Measurements from ENCODE around the gene PKP4. TPM values are rescaled to one million over a fixed set of nuclear protein-coding genes. Genes with fewer than 3 reads are reported as not detected.

The PKP4 gene
- total and polyA plus RNA-seq, 2 donors, result 22.5 to 24.9 TPM

DNA sequence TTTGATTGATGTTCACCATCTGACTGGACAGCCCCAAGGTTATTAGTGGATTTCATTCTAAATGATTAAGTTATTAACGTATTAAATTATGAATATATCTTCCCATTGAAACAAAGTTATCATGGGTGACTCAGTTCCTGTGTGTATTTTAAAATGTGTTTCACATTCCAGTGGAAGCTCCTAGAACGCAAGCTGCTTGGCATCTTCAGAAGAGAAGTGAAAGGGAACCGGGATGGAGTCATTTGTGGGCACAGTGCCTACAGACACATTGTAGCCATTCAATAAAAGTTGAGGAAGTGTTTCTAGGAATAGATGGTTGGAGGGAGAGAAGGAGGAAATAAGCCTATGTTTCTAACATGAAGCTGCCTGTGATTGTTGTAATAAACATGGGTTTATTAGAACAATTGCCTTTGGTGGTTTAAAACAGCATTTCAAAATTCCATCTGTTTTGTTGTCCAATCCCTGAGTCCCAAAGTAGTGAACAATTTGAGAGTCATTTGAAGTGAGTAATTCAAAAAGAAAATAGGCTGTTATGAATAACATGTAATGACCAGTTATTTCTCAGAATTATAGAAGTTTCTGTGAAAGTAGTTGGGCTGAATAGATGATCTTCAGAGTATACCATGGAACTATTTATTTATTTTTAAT is 143.5 kb downstream of the PKP4 start:
- Histone ChIP-seq H3K9me3 (ENCODE audit: control insufficient read depth in 2 of 2, insufficient read depth in 1 of 2, low read length in 1 of 2) (no peaks in the 10 kb centered on the region), H3K4me1 (ENCODE audit: control insufficient read depth in 2 of 2, insufficient read depth in 2 of 2, low read length in 2 of 2) (no peaks in the 10 kb centered on the region), H3K27me3 (ENCODE audit: control insufficient read depth in 2 of 2, insufficient read depth in 1 of 2, low read length in 1 of 2) (no peaks in the 10 kb centered on the region), H3K4me3 (ENCODE audit: low read length in 2 of 2) (no peak overlapping the region), H3K27ac (ENCODE audit: low read depth in 1 of 2, low read length in 1 of 2) (no peak overlapping the region), H3K36me3 (ENCODE audit: control insufficient read depth in 2 of 2, insufficient read depth in 2 of 2, low read length in 1 of 2) (no peaks in the 10 kb centered on the region)
- no peak for DNase-seq (ENCODE audit: low read depth in 6 of 9, low spot score in 9 of 9)
- WGBS, result 94% methylated on average over 3 of the region's 3 CpGs

DNA sequence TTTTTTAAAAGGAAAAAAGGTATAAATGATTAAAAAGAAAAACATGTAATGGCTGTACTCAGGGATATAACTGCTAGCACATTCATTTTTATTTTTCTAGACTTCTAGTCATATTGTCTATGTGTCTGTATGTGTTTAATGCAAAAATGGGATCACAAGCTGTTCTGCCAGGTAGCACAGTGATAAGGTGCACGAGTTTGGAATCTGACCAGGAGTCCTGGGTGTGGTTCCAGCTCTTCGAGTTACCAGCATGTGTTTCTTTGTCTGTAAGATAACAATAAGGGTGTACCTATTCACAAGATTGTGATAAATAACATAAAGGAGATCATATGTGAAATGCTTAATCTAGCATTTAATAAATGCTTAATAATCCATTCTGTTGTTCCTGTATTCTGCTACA is 145.3 kb downstream of the PKP4 start:
- no peaks in the 10 kb centered on the region for H3K27me3 ChIP-seq (ENCODE audit: control insufficient read depth in 2 of 2, insufficient read depth in 1 of 2, low read length in 1 of 2)
- no peaks in the 10 kb centered on the region for H3K4me1 ChIP-seq (ENCODE audit: control insufficient read depth in 2 of 2, insufficient read depth in 2 of 2, low read length in 2 of 2)
- no peak overlapping the region for H3K4me3 ChIP-seq (ENCODE audit: low read length in 2 of 2)
- H3K9me3 ChIP-seq (ENCODE audit: control insufficient read depth in 2 of 2, insufficient read depth in 1 of 2, low read length in 1 of 2), result no peaks in the 10 kb centered on the region
- H3K27ac ChIP-seq (ENCODE audit: low read depth in 1 of 2, low read length in 1 of 2), result no peak overlapping the region
- DNase-seq (ENCODE audit: low read depth in 6 of 9, low spot score in 9 of 9), result no peak
- H3K36me3 ChIP-seq (ENCODE audit: control insufficient read depth in 2 of 2, insufficient read depth in 2 of 2, low read length in 1 of 2), result no peaks in the 10 kb centered on the region
- 97% methylated on average over 2 of the region's 2 CpGs for WGBS

DNA sequence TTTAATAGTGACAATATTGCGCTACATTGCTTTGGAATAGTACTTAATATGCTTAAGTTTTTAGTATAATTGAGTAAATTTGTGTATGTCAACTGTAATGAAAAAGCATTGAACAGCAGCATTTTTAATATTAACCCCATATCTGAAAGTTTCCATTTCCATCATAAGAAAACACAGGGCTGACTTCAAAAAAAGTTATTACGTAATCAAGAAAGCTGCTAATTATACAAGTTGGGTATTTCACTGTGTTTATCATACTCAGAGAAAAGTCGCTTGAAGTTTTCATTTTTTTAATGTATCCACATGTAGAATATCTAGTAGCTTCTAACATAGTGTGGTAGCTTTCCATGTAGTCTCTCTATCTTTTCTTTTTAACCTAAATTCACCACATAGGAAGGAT is 146.5 kb downstream of the PKP4 start:
- WGBS, result over 99% methylated on average over 3 of the region's 3 CpGs
- no peak overlapping the region for H3K27ac ChIP-seq (ENCODE audit: low read depth in 1 of 2, low read length in 1 of 2)
- no peaks in the 10 kb centered on the region for H3K27me3 ChIP-seq (ENCODE audit: control insufficient read depth in 2 of 2, insufficient read depth in 1 of 2, low read length in 1 of 2)
- H3K4me3 ChIP-seq (ENCODE audit: low read length in 2 of 2), result no peak overlapping the region
- H3K4me1 ChIP-seq (ENCODE audit: control insufficient read depth in 2 of 2, insufficient read depth in 2 of 2, low read length in 2 of 2), result no peaks in the 10 kb centered on the region
- DNase-seq (ENCODE audit: low read depth in 6 of 9, low spot score in 9 of 9), result no peak
- H3K36me3 ChIP-seq (ENCODE audit: control insufficient read depth in 2 of 2, insufficient read depth in 2 of 2, low read length in 1 of 2), result no peaks in the 10 kb centered on the region
- H3K9me3 ChIP-seq (ENCODE audit: control insufficient read depth in 2 of 2, insufficient read depth in 1 of 2, low read length in 1 of 2), result no peaks in the 10 kb centered on the region

- no peaks in the 10 kb centered on the region for H3K4me1 ChIP-seq (ENCODE audit: control insufficient read depth in 2 of 2, insufficient read depth in 2 of 2, low read length in 2 of 2)
- no peak overlapping the region for H3K27ac ChIP-seq (ENCODE audit: low read depth in 1 of 2, low read length in 1 of 2)
- 97% methylated on average over 6 of the region's 6 CpGs for WGBS
- no peaks in the 10 kb centered on the region for H3K9me3 ChIP-seq (ENCODE audit: control insufficient read depth in 2 of 2, insufficient read depth in 1 of 2, low read length in 1 of 2)
- DNase-seq (ENCODE audit: low read depth in 6 of 9, low spot score in 9 of 9), result no peak
- H3K4me3 ChIP-seq (ENCODE audit: low read length in 2 of 2), result no peak overlapping the region
- no peaks in the 10 kb centered on the region for H3K36me3 ChIP-seq (ENCODE audit: control insufficient read depth in 2 of 2, insufficient read depth in 2 of 2, low read length in 1 of 2)
- no peaks in the 10 kb centered on the region for H3K27me3 ChIP-seq (ENCODE audit: control insufficient read depth in 2 of 2, insufficient read depth in 1 of 2, low read length in 1 of 2)
Measured at GRCh38 chr2:158603986-158604385, 147.2 kb downstream of the PKP4 start.

DNA sequence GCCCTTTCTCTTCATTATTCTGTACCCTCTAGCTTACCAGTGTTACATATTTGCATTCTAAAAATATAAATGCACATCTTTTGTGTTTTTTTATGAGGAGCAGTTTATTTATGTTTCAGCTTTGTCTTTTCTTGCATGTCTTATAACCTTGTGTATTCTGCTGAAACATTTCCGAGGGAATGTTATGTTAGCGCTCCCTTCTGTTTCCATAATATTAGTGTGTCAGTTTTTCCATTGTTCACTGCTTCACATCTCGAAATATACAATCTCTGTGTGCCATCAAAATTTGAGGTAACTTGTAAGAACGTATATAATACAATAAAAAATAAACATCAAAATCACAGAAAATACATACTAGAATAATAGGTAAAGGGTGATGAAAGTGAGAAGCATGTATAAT is 153.3 kb downstream of the PKP4 start:
- Histone ChIP-seq H3K4me1 (ENCODE audit: control insufficient read depth in 2 of 2, insufficient read depth in 2 of 2, low read length in 2 of 2) (no peaks in the 10 kb centered on the region), H3K27me3 (ENCODE audit: control insufficient read depth in 2 of 2, insufficient read depth in 1 of 2, low read length in 1 of 2) (no peaks in the 10 kb centered on the region), H3K9me3 (ENCODE audit: control insufficient read depth in 2 of 2, insufficient read depth in 1 of 2, low read length in 1 of 2) (no peaks in the 10 kb centered on the region), H3K27ac (ENCODE audit: low read depth in 1 of 2, low read length in 1 of 2) (no peak overlapping the region), H3K36me3 (ENCODE audit: control insufficient read depth in 2 of 2, insufficient read depth in 2 of 2, low read length in 1 of 2) (no peaks in the 10 kb centered on the region), H3K4me3 (ENCODE audit: low read length in 2 of 2) (no peak overlapping the region)
- 97% methylated on average over 4 of the region's 4 CpGs for WGBS
- DNase-seq (ENCODE audit: low read depth in 6 of 9, low spot score in 9 of 9), result no peak

DNA sequence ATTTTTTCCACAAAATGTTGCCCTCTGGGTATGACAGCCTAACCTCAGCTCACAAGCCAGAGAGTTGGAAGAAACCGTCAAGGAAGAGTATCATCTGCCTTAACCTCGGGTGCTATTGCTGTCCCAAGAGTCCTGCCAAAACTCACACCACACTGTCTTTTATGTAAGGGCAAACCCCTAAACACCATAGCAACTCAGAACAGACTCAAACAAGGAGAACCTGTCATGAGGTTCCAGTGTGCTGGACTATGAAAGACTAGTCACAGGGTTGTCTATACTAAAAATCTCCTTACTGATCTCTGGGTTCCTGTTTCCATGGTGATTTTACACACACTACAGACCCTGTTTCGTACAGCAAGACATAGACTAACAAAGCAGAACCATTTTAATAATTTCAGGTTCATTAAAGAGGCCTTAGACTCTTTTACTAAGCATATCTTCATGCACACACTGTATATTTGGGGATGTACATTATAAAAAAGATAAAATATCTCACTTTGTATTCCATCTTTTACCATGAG is 159.8 kb downstream of the PKP4 start:
- DNase-seq (ENCODE audit: low read depth in 6 of 9, low spot score in 9 of 9), result no peak
- 96% methylated on average over 3 of the region's 3 CpGs for WGBS
- Histone ChIP-seq H3K27ac (ENCODE audit: low read depth in 1 of 2, low read length in 1 of 2) (no peak overlapping the region), H3K36me3 (ENCODE audit: control insufficient read depth in 2 of 2, insufficient read depth in 2 of 2, low read length in 1 of 2) (no peaks in the 10 kb centered on the region), H3K9me3 (ENCODE audit: control insufficient read depth in 2 of 2, insufficient read depth in 1 of 2, low read length in 1 of 2) (no peaks in the 10 kb centered on the region), H3K27me3 (ENCODE audit: control insufficient read depth in 2 of 2, insufficient read depth in 1 of 2, low read length in 1 of 2) (no peaks in the 10 kb centered on the region), H3K4me1 (ENCODE audit: control insufficient read depth in 2 of 2, insufficient read depth in 2 of 2, low read length in 2 of 2) (no peaks in the 10 kb centered on the region), H3K4me3 (ENCODE audit: low read length in 2 of 2) (no peak overlapping the region)

DNA sequence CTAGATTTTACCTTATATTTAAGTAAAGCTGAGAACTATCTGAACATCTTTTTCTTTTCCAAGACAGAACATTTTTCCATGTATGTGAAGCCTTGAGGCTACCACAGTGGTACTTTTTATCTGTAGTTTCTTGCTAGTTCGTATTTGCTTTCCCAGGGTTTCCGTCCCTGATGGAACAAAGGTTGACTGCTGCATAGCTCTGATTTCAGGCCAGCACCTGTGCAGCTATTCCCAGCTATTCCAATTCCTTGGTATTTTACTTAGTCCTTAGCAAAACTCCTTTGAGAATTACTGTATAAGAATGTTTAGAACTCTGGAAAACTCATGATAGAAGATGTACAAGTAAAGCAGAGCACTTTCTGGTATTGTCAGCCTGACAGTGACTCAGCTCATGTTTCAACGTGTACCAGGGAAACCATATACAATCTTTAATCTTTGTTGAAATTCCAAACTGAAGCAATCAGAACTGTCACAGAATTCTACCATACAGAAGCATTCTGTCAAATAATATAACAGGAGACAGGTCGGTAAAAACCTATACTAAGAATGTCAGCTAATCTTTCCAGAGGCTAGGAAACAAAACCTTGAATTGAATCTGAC is 162.2 kb downstream of the PKP4 start:
- no peak overlapping the region for H3K4me3 ChIP-seq (ENCODE audit: low read length in 2 of 2)
- H3K27me3 ChIP-seq (ENCODE audit: control insufficient read depth in 2 of 2, insufficient read depth in 1 of 2, low read length in 1 of 2), result no peaks in the 10 kb centered on the region
- peaks cover 8% of the 10 kb centered on the region in 2 donors for H3K36me3 ChIP-seq (ENCODE audit: control insufficient read depth in 2 of 2, insufficient read depth in 2 of 2, low read length in 1 of 2)
- peak overlapping the region in 1 of 2 donors; percentile 45 for H3K27ac ChIP-seq (ENCODE audit: low read depth in 1 of 2, low read length in 1 of 2)
- DNase-seq (ENCODE audit: low read depth in 6 of 9, low spot score in 9 of 9), result no peak
- 84% methylated on average over 4 of the region's 4 CpGs for WGBS
- H3K4me1 ChIP-seq (ENCODE audit: control insufficient read depth in 2 of 2, insufficient read depth in 2 of 2, low read length in 2 of 2), result no peaks in the 10 kb centered on the region
- no peaks in the 10 kb centered on the region for H3K9me3 ChIP-seq (ENCODE audit: control insufficient read depth in 2 of 2, insufficient read depth in 1 of 2, low read length in 1 of 2)

GRCh38 chr2:158619496-158619895 is 162.7 kb downstream of the PKP4 start:
- DNase-seq (ENCODE audit: low read depth in 6 of 9, low spot score in 9 of 9), result peak in 1 of 9 donors; percentile 5
- Histone ChIP-seq H3K36me3 (ENCODE audit: control insufficient read depth in 2 of 2, insufficient read depth in 2 of 2, low read length in 1 of 2) (peaks cover 8% of the 10 kb centered on the region in 2 donors), H3K4me3 (ENCODE audit: low read length in 2 of 2) (no peak overlapping the region), H3K27me3 (ENCODE audit: control insufficient read depth in 2 of 2, insufficient read depth in 1 of 2, low read length in 1 of 2) (no peaks in the 10 kb centered on the region), H3K27ac (ENCODE audit: low read depth in 1 of 2, low read length in 1 of 2) (peak overlapping the region in 1 of 2 donors; percentile 38), H3K4me1 (ENCODE audit: control insufficient read depth in 2 of 2, insufficient read depth in 2 of 2, low read length in 2 of 2) (no peaks in the 10 kb centered on the region), H3K9me3 (ENCODE audit: control insufficient read depth in 2 of 2, insufficient read depth in 1 of 2, low read length in 1 of 2) (no peaks in the 10 kb centered on the region)
- WGBS, result 99% methylated on average over 2 of the region's 2 CpGs

GRCh38 chr2:158620656-158621055 is 163.9 kb downstream of the PKP4 start:
- no peak overlapping the region for H3K4me3 ChIP-seq (ENCODE audit: low read length in 2 of 2)
- H3K36me3 ChIP-seq (ENCODE audit: control insufficient read depth in 2 of 2, insufficient read depth in 2 of 2, low read length in 1 of 2), result peaks cover 14 to 15% of the 10 kb centered on the region in 2 donors

More at GRCh38 chr2:158620656-158621055, 163.9 kb downstream of the PKP4 start:
- Histone ChIP-seq H3K4me1 (ENCODE audit: control insufficient read depth in 2 of 2, insufficient read depth in 2 of 2, low read length in 2 of 2) (no peaks in the 10 kb centered on the region), H3K9me3 (ENCODE audit: control insufficient read depth in 2 of 2, insufficient read depth in 1 of 2, low read length in 1 of 2) (no peaks in the 10 kb centered on the region), H3K27ac (ENCODE audit: low read depth in 1 of 2, low read length in 1 of 2) (no peak overlapping the region), H3K27me3 (ENCODE audit: control insufficient read depth in 2 of 2, insufficient read depth in 1 of 2, low read length in 1 of 2) (no peaks in the 10 kb centered on the region)
- 92% methylated on average over 2 of the region's 2 CpGs for WGBS
- no peak for DNase-seq (ENCODE audit: low read depth in 6 of 9, low spot score in 9 of 9)

Data from thymus (tissue), 11 donors.